GM12878 (cell line): Measurements from ENCODE around the gene ARTN. TPM values are rescaled to one million over a fixed set of nuclear protein-coding genes. Genes with fewer than 3 reads are reported as not detected.

ENCODE experiments used
- ATF7 ChIP-seq: fragments of 450-650 bp; IDR thresholded peaks from 2 replicates; pipeline ENCODE4 v1.6.1; 2016; ENCODE audit warnings: low read depth, mild to moderate bottlenecking
- KDM1A ChIP-seq: fragments of 200-600 bp; sonication (generic); IDR thresholded peaks from 2 replicates; pipeline ENCODE4 v1.6.1; 2016; ENCODE audit warnings: borderline replicate concordance
- POLR2A ChIP-seq: IDR thresholded peaks from 2 replicates; pipeline ENCODE4 v1.6.1; 2011; ENCODE audit warnings: low read depth, mild to moderate bottlenecking, low read length
- RB1 ChIP-seq: fragments of 450-650 bp; formaldehyde crosslinking; IDR thresholded peaks from 2 replicates; pipeline ENCODE4 v1.6.1; 2017; ENCODE audit warnings: mild to moderate bottlenecking, borderline replicate concordance
- RELB ChIP-seq: fragments of 450-650 bp; IDR thresholded peaks from 2 replicates; pipeline ENCODE4 v1.6.1; 2017; ENCODE audit warnings: low read depth, mild to moderate bottlenecking, moderate library complexity
- SREBF1 ChIP-seq: IDR thresholded peaks from 2 replicates; pipeline ENCODE4 v1.6.1; 2012; ENCODE audit warnings: mild to moderate bottlenecking, low read length
- STAT1 ChIP-seq: fragments of 450-650 bp; conservative IDR thresholded peaks from 2 replicates; pipeline ENCODE4 v1.6.1; 2014; ENCODE audit warnings: antibody characterized with exemption, mild to moderate bottlenecking
- SUZ12 ChIP-seq: fragments of 200-600 bp; sonication (generic); IDR thresholded peaks from one replicate; pipeline ENCODE4 v1.6.1; 2018; ENCODE audit warnings: antibody characterized with exemption, mild to moderate bottlenecking; ENCODE audit not compliant: unreplicated experiment
- WRNIP1 ChIP-seq: IDR thresholded peaks from 2 replicates; pipeline ENCODE4 v1.6.1; 2011; ENCODE audit warnings: low read depth, low read length, improper control_type of control experiment, borderline replicate concordance
- polyA plus RNA-seq, 11 experiments: library from polyadenylated mRNA; depleted of rRNA in 4 of 11; unstranded in 6 of 11; stranded (reverse) in 5 of 11; fragments of >200 nt; fragmentation: Nextera tagmentation in 4 of 11; fragmentation: Illumina TruSeq in 1 of 11; extraction: Ambion mirVana in 4 of 11; extraction: Trizol in 1 of 11; gene quantifications; 1 replicate in 1 of 11; 2 replicates in 10 of 11; pipeline versions ENCODE4 v1.2.1 to v1.2.3, GENCODE V29; 2011 to 2016; ENCODE audit warnings: inconsistent platforms in 2 of 11, missing spikeins in 2 of 11, low read depth in 1 of 11
- total RNA-seq, 4 experiments: library from RNA; depleted of rRNA in 3 of 4; stranded (reverse); fragments of >200 nt in 3 of 4; fragmentation: Illumina TruSeq in 1 of 4; extraction: Trizol in 1 of 4; gene quantifications; 2 replicates each; pipeline versions ENCODE4 v1.2.1 to v1.2.3, GENCODE V29; 2013 to 2021
- TF ChIP-seq, protein P1 (sequence below): fragments of 450-650 bp; IDR thresholded peaks from 2 replicates; pipeline ENCODE4 v1.6.1; 2017; ENCODE audit warnings: antibody characterized with exemption, mild to moderate bottlenecking, moderate library complexity
- TF ChIP-seq, protein P2 (sequence below): fragments of 450-650 bp; IDR thresholded peaks from 2 replicates; pipeline ENCODE4 v1.6.1; 2014; ENCODE audit warnings: mild to moderate bottlenecking
- TF ChIP-seq, protein P3 (sequence below): IDR thresholded peaks from 2 replicates; pipeline ENCODE4 v1.6.1; 2012; ENCODE audit warnings: mild to moderate bottlenecking, low read depth, low read length
- TF ChIP-seq, protein P4 (sequence below): IDR thresholded peaks from 2 replicates; pipeline ENCODE4 v1.6.1; 2012; ENCODE audit warnings: low read depth, low read length, improper control_type of control experiment
- TF ChIP-seq, protein P5 (sequence below): IDR thresholded peaks from 2 replicates; pipeline ENCODE4 v1.6.1; 2011; ENCODE audit warnings: low read depth, mild to moderate bottlenecking, low read length, moderate library complexity, borderline replicate concordance; ENCODE audit errors: extremely low read depth
- TF ChIP-seq, protein P6 (sequence below): IDR thresholded peaks from 2 replicates; pipeline ENCODE4 v1.6.1; 2011; ENCODE audit warnings: borderline replicate concordance, low read depth, mild to moderate bottlenecking, moderate library complexity, low read length; ENCODE audit not compliant: insufficient read depth, poor library complexity, severe bottlenecking

Gene ARTN
- total and polyA plus RNA-seq, 10 of the 15 experiments (the other 5 are each of a cell fraction or from before 2014, with no cell fraction given): 0.06 to 2.1 (median 0.34) TPM; not detected in 1

GRCh38 chr1:43969746-43970466, 36.3 kb downstream of the ARTN start, which contains the start of gene DPH2 (continued):
- TF ChIP-seq, protein P1, sequence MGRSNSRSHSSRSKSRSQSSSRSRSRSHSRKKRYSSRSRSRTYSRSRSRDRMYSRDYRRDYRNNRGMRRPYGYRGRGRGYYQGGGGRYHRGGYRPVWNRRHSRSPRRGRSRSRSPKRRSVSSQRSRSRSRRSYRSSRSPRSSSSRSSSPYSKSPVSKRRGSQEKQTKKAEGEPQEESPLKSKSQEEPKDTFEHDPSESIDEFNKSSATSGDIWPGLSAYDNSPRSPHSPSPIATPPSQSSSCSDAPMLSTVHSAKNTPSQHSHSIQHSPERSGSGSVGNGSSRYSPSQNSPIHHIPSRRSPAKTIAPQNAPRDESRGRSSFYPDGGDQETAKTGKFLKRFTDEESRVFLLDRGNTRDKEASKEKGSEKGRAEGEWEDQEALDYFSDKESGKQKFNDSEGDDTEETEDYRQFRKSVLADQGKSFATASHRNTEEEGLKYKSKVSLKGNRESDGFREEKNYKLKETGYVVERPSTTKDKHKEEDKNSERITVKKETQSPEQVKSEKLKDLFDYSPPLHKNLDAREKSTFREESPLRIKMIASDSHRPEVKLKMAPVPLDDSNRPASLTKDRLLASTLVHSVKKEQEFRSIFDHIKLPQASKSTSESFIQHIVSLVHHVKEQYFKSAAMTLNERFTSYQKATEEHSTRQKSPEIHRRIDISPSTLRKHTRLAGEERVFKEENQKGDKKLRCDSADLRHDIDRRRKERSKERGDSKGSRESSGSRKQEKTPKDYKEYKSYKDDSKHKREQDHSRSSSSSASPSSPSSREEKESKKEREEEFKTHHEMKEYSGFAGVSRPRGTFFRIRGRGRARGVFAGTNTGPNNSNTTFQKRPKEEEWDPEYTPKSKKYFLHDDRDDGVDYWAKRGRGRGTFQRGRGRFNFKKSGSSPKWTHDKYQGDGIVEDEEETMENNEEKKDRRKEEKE: no peak
- TF ChIP-seq, protein P2, sequence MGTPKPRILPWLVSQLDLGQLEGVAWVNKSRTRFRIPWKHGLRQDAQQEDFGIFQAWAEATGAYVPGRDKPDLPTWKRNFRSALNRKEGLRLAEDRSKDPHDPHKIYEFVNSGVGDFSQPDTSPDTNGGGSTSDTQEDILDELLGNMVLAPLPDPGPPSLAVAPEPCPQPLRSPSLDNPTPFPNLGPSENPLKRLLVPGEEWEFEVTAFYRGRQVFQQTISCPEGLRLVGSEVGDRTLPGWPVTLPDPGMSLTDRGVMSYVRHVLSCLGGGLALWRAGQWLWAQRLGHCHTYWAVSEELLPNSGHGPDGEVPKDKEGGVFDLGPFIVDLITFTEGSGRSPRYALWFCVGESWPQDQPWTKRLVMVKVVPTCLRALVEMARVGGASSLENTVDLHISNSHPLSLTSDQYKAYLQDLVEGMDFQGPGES: peak; percentile 34; the same call in 1 of the 2 replicates
- peak; percentile 67 for TF ChIP-seq POLR2A
- TF ChIP-seq WRNIP1: no peak
- TF ChIP-seq RB1: no peak
- TF ChIP-seq RELB: peak; percentile 67
- no peak for TF ChIP-seq KDM1A
- TF ChIP-seq, protein P3, sequence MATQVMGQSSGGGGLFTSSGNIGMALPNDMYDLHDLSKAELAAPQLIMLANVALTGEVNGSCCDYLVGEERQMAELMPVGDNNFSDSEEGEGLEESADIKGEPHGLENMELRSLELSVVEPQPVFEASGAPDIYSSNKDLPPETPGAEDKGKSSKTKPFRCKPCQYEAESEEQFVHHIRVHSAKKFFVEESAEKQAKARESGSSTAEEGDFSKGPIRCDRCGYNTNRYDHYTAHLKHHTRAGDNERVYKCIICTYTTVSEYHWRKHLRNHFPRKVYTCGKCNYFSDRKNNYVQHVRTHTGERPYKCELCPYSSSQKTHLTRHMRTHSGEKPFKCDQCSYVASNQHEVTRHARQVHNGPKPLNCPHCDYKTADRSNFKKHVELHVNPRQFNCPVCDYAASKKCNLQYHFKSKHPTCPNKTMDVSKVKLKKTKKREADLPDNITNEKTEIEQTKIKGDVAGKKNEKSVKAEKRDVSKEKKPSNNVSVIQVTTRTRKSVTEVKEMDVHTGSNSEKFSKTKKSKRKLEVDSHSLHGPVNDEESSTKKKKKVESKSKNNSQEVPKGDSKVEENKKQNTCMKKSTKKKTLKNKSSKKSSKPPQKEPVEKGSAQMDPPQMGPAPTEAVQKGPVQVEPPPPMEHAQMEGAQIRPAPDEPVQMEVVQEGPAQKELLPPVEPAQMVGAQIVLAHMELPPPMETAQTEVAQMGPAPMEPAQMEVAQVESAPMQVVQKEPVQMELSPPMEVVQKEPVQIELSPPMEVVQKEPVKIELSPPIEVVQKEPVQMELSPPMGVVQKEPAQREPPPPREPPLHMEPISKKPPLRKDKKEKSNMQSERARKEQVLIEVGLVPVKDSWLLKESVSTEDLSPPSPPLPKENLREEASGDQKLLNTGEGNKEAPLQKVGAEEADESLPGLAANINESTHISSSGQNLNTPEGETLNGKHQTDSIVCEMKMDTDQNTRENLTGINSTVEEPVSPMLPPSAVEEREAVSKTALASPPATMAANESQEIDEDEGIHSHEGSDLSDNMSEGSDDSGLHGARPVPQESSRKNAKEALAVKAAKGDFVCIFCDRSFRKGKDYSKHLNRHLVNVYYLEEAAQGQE: 0 out of 2 replicates have a peak, but pooled peaks have one; percentile 8
- TF ChIP-seq, protein P4, sequence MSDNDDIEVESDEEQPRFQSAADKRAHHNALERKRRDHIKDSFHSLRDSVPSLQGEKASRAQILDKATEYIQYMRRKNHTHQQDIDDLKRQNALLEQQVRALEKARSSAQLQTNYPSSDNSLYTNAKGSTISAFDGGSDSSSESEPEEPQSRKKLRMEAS: peak; percentile 93; the same call in 1 of the 2 replicates
- no peak for TF ChIP-seq SUZ12
- TF ChIP-seq STAT1: no peak
- TF ChIP-seq, protein P5, sequence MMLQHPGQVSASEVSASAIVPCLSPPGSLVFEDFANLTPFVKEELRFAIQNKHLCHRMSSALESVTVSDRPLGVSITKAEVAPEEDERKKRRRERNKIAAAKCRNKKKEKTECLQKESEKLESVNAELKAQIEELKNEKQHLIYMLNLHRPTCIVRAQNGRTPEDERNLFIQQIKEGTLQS: no peak
- no peak for TF ChIP-seq ATF7
- TF ChIP-seq SREBF1: peak; percentile 84
- TF ChIP-seq, protein P6, sequence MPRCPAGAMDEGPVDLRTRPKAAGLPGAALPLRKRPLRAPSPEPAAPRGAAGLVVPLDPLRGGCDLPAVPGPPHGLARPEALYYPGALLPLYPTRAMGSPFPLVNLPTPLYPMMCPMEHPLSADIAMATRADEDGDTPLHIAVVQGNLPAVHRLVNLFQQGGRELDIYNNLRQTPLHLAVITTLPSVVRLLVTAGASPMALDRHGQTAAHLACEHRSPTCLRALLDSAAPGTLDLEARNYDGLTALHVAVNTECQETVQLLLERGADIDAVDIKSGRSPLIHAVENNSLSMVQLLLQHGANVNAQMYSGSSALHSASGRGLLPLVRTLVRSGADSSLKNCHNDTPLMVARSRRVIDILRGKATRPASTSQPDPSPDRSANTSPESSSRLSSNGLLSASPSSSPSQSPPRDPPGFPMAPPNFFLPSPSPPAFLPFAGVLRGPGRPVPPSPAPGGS: no peak
